COR-L47 (cell line): ENCODE data around the gene LILRA1.
"Not testable (repeated sequence)": the region's sequence is repeated elsewhere in the genome, so short reads cannot be mapped to it uniquely, and the experiment has no call there.

Experiments used
- DNase-seq: peaks from one replicate; lab custom pipeline; 2025; lab: John Stamatoyannopoulos, UW

The LILRA1 gene

GRCh38 chr19:54593445-54593844 is at the start of gene LILRA1:
Gene LILRA1, plus strand, starts transcription at chr19:54593632. Its CDS starts 613 bp downstream, at chr19:54594245.
- DNase-seq, result not testable (repeated sequence)

- no peak for DNase-seq
Measured at GRCh38 chr19:54548806-54549205, 44.6 kb upstream of the LILRA1 start.

GRCh38 chr19:54549224-54549623 is 44.2 kb upstream of the LILRA1 start:
- no peak for DNase-seq

GRCh38 chr19:54551293-54551692 is 42.1 kb upstream of the LILRA1 start:
- DNase-seq, result no peak

GRCh38 chr19:54551950-54552912 is 41.2 kb upstream of the LILRA1 start:
- DNase-seq, result no peak

GRCh38 chr19:54552913-54553310 is 40.5 kb upstream of the LILRA1 start:
- DNase-seq, result no peak

GRCh38 chr19:54554006-54554405 is 39.4 kb upstream of the LILRA1 start:
- no peak for DNase-seq

- no peak for DNase-seq
Measured at GRCh38 chr19:54554896-54555295, 38.5 kb upstream of the LILRA1 start.

- no peak for DNase-seq
Measured at GRCh38 chr19:54556194-54556593, 37.2 kb upstream of the LILRA1 start.

- DNase-seq, result no peak
Measured at GRCh38 chr19:54558339-54558738, 35.1 kb upstream of the LILRA1 start.

- no peak for DNase-seq
Measured at GRCh38 chr19:54560881-54561385, 32.5 kb upstream of the LILRA1 start.

GRCh38 chr19:54561840-54562239 is 31.6 kb upstream of the LILRA1 start:
- DNase-seq, result peak; percentile 57

GRCh38 chr19:54563206-54563605 is 30.2 kb upstream of the LILRA1 start:
- not testable (repeated sequence) for DNase-seq

- no peak for DNase-seq
Measured at GRCh38 chr19:54570316-54570715, 23.1 kb upstream of the LILRA1 start.

- DNase-seq, result not testable (repeated sequence)
Measured at GRCh38 chr19:54571715-54572615, 21.5 kb upstream of the LILRA1 start.

GRCh38 chr19:54572696-54573311 is 20.6 kb upstream of the LILRA1 start:
- DNase-seq, result no peak

GRCh38 chr19:54573330-54573872 is 20.0 kb upstream of the LILRA1 start, which contains the start of gene LILRA2:
Gene LILRA2, plus strand, starts transcription at chr19:54573790. Its CDS starts 89 bp downstream, at chr19:54573879.
- DNase-seq, result no peak

GRCh38 chr19:54574051-54574450 is 19.4 kb upstream of the LILRA1 start:
- DNase-seq, result no peak

- DNase-seq, result no peak
Measured at GRCh38 chr19:54574527-54575056, 18.8 kb upstream of the LILRA1 start.

- DNase-seq, result not testable (repeated sequence)
Measured at GRCh38 chr19:54575205-54575604, 18.2 kb upstream of the LILRA1 start.

- DNase-seq, result no peak
Measured at GRCh38 chr19:54576411-54576976, 16.9 kb upstream of the LILRA1 start.
